HL-60 (cell line): ENCODE measurements around the gene NALCN.

Experiments used
- DNase-seq, 2 experiments: peaks; one replicate each; pipeline ENCODE4 v3.0.0-alpha.2; 2010 to 2020; ENCODE audit warnings: low read depth in 1 of 2, low spot score in 1 of 2
- H3K27ac ChIP-seq: fragments of 250-450 bp; sonication (Bioruptor Pico); replicated peaks from 2 replicates; pipeline ENCODE4 v1.5.1; 2020; ENCODE audit warnings: mild to moderate bottlenecking, moderate library complexity
- H3K27me3 ChIP-seq: fragments of 250-450 bp; sonication (Bioruptor Pico); 2 replicates; pipeline ENCODE4 v1.5.1; 2021; ENCODE audit warnings: mild to moderate bottlenecking, moderate library complexity; ENCODE audit not compliant: insufficient read depth, poor library complexity, severe bottlenecking
- H3K4me3 ChIP-seq: replicated peaks from 2 replicates; pipeline ENCODE4 v1.5.1; 2011; ENCODE audit warnings: mild to moderate bottlenecking, control low read depth, low read length; ENCODE audit not compliant: insufficient read depth
- GABPA ChIP-seq: IDR thresholded peaks from 2 replicates; pipeline ENCODE4 v1.6.1; 2012; ENCODE audit warnings: low read depth
- POLR2AphosphoS5 ChIP-seq: IDR thresholded peaks from 2 replicates; pipeline ENCODE4 v1.6.1; 2012; ENCODE audit warnings: low read depth
- SPI1 ChIP-seq: IDR thresholded peaks from 2 replicates; pipeline ENCODE4 v1.6.1; 2012; ENCODE audit warnings: low read depth, mild to moderate bottlenecking, borderline replicate concordance
- TF ChIP-seq, protein P1 (sequence below): IDR thresholded peaks from one replicate; pipeline ENCODE4 v1.5.1; 2011; ENCODE audit warnings: low read length, control low read depth, inconsistent platforms; ENCODE audit not compliant: insufficient read depth
- TF ChIP-seq, protein P2 (sequence below): IDR thresholded peaks from 2 replicates; pipeline ENCODE4 v1.6.1; 2012; ENCODE audit warnings: low read depth; ENCODE audit not compliant: insufficient replicate concordance

Gene NALCN

DNA sequence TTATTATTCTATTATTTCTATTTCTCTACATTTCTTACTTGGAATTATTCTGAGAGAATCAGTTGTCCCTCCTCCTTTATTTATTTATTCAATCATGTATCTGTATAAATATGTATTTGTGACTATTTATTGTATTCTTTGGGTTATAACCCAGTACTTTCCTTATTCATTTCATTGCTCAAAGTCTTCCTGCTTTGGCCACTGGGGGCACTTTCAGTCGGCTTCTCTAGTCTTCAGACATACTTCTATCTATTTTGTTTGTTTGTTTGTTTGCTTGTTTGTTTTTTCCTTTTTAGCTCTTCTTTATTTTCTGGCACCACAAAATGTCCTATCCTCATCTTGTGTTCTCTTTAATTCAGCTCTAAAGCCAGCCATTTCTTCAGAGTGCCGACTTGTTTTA is 260.4 kb downstream of the NALCN start:
- TF ChIP-seq, protein P1, sequence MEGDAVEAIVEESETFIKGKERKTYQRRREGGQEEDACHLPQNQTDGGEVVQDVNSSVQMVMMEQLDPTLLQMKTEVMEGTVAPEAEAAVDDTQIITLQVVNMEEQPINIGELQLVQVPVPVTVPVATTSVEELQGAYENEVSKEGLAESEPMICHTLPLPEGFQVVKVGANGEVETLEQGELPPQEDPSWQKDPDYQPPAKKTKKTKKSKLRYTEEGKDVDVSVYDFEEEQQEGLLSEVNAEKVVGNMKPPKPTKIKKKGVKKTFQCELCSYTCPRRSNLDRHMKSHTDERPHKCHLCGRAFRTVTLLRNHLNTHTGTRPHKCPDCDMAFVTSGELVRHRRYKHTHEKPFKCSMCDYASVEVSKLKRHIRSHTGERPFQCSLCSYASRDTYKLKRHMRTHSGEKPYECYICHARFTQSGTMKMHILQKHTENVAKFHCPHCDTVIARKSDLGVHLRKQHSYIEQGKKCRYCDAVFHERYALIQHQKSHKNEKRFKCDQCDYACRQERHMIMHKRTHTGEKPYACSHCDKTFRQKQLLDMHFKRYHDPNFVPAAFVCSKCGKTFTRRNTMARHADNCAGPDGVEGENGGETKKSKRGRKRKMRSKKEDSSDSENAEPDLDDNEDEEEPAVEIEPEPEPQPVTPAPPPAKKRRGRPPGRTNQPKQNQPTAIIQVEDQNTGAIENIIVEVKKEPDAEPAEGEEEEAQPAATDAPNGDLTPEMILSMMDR: no peak
- TF ChIP-seq GABPA (no peak), POLR2AphosphoS5 (no peak), SPI1 (no peak)
- TF ChIP-seq, protein P2, sequence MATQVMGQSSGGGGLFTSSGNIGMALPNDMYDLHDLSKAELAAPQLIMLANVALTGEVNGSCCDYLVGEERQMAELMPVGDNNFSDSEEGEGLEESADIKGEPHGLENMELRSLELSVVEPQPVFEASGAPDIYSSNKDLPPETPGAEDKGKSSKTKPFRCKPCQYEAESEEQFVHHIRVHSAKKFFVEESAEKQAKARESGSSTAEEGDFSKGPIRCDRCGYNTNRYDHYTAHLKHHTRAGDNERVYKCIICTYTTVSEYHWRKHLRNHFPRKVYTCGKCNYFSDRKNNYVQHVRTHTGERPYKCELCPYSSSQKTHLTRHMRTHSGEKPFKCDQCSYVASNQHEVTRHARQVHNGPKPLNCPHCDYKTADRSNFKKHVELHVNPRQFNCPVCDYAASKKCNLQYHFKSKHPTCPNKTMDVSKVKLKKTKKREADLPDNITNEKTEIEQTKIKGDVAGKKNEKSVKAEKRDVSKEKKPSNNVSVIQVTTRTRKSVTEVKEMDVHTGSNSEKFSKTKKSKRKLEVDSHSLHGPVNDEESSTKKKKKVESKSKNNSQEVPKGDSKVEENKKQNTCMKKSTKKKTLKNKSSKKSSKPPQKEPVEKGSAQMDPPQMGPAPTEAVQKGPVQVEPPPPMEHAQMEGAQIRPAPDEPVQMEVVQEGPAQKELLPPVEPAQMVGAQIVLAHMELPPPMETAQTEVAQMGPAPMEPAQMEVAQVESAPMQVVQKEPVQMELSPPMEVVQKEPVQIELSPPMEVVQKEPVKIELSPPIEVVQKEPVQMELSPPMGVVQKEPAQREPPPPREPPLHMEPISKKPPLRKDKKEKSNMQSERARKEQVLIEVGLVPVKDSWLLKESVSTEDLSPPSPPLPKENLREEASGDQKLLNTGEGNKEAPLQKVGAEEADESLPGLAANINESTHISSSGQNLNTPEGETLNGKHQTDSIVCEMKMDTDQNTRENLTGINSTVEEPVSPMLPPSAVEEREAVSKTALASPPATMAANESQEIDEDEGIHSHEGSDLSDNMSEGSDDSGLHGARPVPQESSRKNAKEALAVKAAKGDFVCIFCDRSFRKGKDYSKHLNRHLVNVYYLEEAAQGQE: no peak
- peaks cover 13% of the 10 kb centered on the region for H3K27me3 ChIP-seq
- DNase-seq: no peak
- no peak overlapping the region for H3K27ac ChIP-seq
- no peak overlapping the region for H3K4me3 ChIP-seq

DNA sequence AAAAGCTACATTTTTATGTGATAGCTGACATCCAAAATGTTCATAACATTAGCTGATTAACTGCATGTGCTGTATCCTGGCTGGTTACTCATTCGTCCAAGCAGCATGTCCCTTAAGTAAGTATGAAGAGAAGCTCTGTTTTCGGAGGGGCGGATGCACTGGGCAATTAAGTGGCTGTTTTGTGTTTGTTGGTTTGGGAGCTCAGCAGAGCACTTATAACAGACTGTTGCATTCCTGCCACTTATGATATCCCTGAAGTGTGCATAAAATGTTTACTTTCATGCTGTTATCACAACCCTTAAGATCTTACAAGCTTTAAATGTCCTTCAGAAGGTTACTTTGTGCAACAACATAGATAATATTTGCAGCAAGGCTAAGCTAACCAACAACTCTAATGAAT is 264.1 kb downstream of the NALCN start:
- H3K27ac ChIP-seq: no peak overlapping the region
- no peak for TF ChIP-seq POLR2AphosphoS5
- TF ChIP-seq SPI1: no peak
- no peak for DNase-seq
- peaks cover 20% of the 10 kb centered on the region for H3K27me3 ChIP-seq
- H3K4me3 ChIP-seq: no peak overlapping the region

DNA sequence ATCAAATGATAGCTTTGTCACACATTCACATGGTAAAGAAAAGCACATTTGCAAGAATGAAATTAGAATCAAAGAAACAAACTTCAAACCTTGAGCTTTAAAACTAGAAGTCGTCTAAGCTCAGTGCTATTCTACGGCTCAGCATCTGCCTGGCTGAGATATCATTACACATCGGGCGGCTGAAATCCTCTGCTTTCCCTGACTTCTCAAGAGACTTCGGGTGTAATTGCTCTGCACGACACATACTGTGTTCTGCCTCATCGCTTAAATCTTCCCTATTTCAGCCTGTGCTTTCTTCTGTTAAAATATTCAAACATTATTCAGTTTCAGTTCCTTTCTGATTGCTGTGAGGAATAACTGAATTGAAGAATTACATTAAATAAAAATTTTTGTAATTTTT is 265.3 kb downstream of the NALCN start:
- Histone ChIP-seq H3K4me3 (no peak overlapping the region), H3K27me3 (peaks cover 20% of the 10 kb centered on the region), H3K27ac (no peak overlapping the region)
- DNase-seq: no peak
- TF ChIP-seq SPI1 (no peak), POLR2AphosphoS5 (no peak), GABPA (no peak)
- TF ChIP-seq, protein P1: no peak
- TF ChIP-seq, protein P2: no peak

DNA sequence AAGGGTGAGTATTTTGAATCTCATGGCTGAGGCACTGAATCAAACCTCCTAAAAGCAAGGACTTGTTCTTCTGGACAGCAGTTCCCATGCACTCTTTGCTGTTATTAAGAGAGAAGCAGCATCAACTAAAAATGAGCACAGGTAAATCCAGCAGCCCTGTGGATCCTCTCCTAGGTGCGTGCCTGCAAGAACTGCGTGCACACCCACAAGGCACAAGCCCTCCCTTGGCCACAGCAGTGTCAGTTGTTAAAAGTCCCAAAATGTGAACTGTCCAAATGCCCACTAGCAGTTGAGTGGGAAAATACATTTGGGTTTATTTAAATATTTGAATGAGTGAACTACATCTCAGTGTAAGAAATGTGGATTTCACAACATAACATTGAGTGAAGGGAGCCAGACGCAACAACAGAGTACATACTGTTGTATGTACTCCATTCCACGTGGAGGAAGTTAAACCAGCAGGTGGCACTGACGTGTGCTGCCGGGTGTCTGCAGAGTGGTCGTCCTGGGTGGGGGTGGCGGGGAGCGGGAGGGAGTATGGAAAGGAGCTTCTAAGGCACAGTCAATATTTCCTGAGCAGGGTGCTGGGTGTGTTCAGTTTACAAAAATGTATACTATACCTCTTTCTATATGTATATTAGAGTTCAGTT is 266.4 kb downstream of the NALCN start:
- no peak overlapping the region for H3K27ac ChIP-seq
- no peak for DNase-seq
- TF ChIP-seq GABPA (no peak), SPI1 (no peak), POLR2AphosphoS5 (no peak)
- TF ChIP-seq, protein P1: no peak
- TF ChIP-seq, protein P2: no peak
- no peak overlapping the region for H3K4me3 ChIP-seq
- H3K27me3 ChIP-seq: peaks cover 20% of the 10 kb centered on the region
